Stomach (tissue), 9 donors: ENCODE measurements around the gene MSI2. TPM values are rescaled to one million over a fixed set of nuclear protein-coding genes. Genes with fewer than 3 reads are reported as not detected.

Source experiments
- DNase-seq, 2 donors: peaks; one replicate each; pipeline versions ENCODE4 v3.0.0 to v3.0.0-alpha.2; 2013 to 2019
- H3K27ac ChIP-seq, 5 donors: fragments of 200-600 bp in 4 of 5; sonication (generic) in 4 of 5; one replicate each; pipeline ENCODE4 v1.5.1; 2013 to 2019; ENCODE audit warnings: mild to moderate bottlenecking in 1 of 5, moderate library complexity in 1 of 5
- H3K27me3 ChIP-seq, 3 donors: fragments of 200-600 bp; sonication (generic); one replicate each; pipeline ENCODE4 v1.5.1; 2017 to 2019; ENCODE audit warnings: mixed run types in 1 of 3
- H3K36me3 ChIP-seq, 4 donors: fragments of 200-600 bp; sonication (generic); 1 replicate in 3 of 4; 2 replicates in 1 of 4; pipeline ENCODE4 v1.5.1; 2016 to 2019
- H3K4me1 ChIP-seq, 4 donors: fragments of 200-600 bp; sonication (generic); one replicate each; pipeline ENCODE4 v1.5.1; 2016 to 2019
- H3K4me3 ChIP-seq, 4 donors: fragments of 200-600 bp; sonication (generic) in 3 of 4; one replicate each; pipeline ENCODE4 v1.5.1; 2016 to 2019; ENCODE audit warnings: mild to moderate bottlenecking in 1 of 4
- H3K9me3 ChIP-seq, 4 donors: fragments of 200-600 bp; sonication (generic); one replicate each; pipeline ENCODE4 v1.5.1; 2016 to 2019
- CTCF ChIP-seq, 7 experiments: fragments of 450-650 bp in 4 of 7; fragments of 200-600 bp in 3 of 7; sonication (generic) in 3 of 7; IDR thresholded peaks; one replicate each; pipeline ENCODE4 v1.5.1; 2016 to 2019; ENCODE audit warnings: antibody characterized with exemption in 7 of 7, control low read depth in 2 of 7, mild to moderate bottlenecking in 1 of 7
- EP300 ChIP-seq: sonication (generic); formaldehyde crosslinking; IDR thresholded peaks from one replicate; pipeline ENCODE4 v1.6.1; 2017; ENCODE audit warnings: antibody characterized with exemption
- POLR2A ChIP-seq, 4 donors: fragments of 450-650 bp; IDR thresholded peaks; one replicate each; pipeline ENCODE4 v1.6.1; 2016; ENCODE audit warnings: antibody characterized with exemption in 4 of 4, control low read depth in 2 of 4, mild to moderate bottlenecking in 1 of 4, moderate library complexity in 1 of 4
- POLR2AphosphoS5 ChIP-seq, 3 donors: sonication (generic); formaldehyde crosslinking; IDR thresholded peaks; one replicate each; pipeline ENCODE4 v1.6.1; 2016; ENCODE audit warnings: antibody characterized with exemption in 3 of 3
- WGBS, 5 donors: extraction: QIAGEN DNeasy Blood & Tissue Kit in 3 of 5; methylation state at CpG; one replicate each; pipeline versions ENCODE4 v1.1.5 to v1.1.7; 2013 to 2018; 5-methylcytosine and 5-hydroxymethylcytosine counted together
- intact Hi-C: fragments of 100-400 bp; cut with DNase I; formaldehyde crosslinking; loops from one replicate; pipeline ENCODE4 v1.15.1; 2023; ENCODE audit warnings: low total_unique reads
- polyA plus RNA-seq, 3 donors: library from polyadenylated mRNA; stranded (reverse); fragments of 200-250 nt; gene quantifications; one replicate each; pipeline ENCODE4 v1.2.3, GENCODE V29; 2013
- total RNA-seq, 5 donors: library from RNA; depleted of rRNA; stranded (reverse); fragments of >200 nt; gene quantifications; one replicate each; pipeline versions ENCODE4 v1.1.0 to v1.2.3, GENCODE V29; 2014 to 2016
- donor health status: healthy with polysubstance abuse.
- donor health status: Bipolar disorder and iron deficiency.
- donor health status: healthy.

MSI2 gene
- total and polyA plus RNA-seq, 8 donors = 8.3 to 72.4 (median 22.9) TPM

DNA sequence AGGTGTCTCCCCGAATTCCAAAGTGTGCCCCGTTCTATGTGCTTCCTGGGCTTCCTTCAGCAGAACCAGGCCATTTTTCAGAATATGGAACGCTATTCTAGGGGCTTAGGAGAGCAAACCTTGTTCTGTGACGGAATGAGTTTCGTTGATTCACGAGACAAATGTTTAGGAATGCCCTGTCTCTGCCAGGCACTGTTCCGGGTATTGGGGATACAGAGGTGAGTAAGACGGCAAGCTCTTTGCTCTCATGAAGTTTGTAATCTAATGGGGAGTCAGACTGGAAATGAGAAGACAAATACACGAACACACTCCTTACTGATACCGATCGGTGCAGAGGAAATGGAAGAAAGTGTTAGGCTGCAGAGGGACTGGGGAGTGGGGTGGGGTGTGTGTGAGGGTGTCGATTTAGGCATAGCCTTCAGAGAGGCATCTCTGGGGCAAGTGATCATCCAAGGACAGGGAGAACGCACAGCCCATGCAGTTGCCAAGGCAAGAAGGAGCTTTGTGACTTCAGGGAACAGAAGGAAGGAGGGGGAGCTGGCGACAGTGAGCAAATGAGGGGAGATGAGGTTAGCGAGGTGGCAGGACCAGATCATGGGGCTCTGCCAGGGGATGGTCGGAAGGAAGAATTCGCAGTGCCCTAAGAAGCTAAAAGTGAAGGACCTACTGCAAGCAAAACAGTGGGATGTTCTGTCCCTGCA, 189.6 kb downstream of the MSI2 start:
- intact Hi-C loops = loop anchor here (10.0 kb wide), 1 partner anchor 191 kb away; the partner anchor contains the start of gene MSI2
- TF ChIP-seq CTCF (IDR thresholded peaks at IDR 0.05) = no peak
- TF ChIP-seq EP300 = no peak
- no peak for TF ChIP-seq POLR2A (IDR thresholded peaks at IDR 0.05)
- no peak for TF ChIP-seq POLR2AphosphoS5 (IDR thresholded peaks at IDR 0.05)
- Histone ChIP-seq H3K9me3 (no peaks in the 10 kb centered on the region), H3K4me3 (no peak overlapping the region), H3K36me3 (no peaks in the 10 kb centered on the region), H3K27ac (no peak overlapping the region), H3K27me3 (no peaks in the 10 kb centered on the region), H3K4me1 (peaks cover 15 to 39% (median 20%) of the 10 kb centered on the region in 4 donors)
- no peak for DNase-seq
- WGBS, 5 donors = 67 to 89% (median 75%) methylated on average over 17 of the region's 17 CpGs

DNA sequence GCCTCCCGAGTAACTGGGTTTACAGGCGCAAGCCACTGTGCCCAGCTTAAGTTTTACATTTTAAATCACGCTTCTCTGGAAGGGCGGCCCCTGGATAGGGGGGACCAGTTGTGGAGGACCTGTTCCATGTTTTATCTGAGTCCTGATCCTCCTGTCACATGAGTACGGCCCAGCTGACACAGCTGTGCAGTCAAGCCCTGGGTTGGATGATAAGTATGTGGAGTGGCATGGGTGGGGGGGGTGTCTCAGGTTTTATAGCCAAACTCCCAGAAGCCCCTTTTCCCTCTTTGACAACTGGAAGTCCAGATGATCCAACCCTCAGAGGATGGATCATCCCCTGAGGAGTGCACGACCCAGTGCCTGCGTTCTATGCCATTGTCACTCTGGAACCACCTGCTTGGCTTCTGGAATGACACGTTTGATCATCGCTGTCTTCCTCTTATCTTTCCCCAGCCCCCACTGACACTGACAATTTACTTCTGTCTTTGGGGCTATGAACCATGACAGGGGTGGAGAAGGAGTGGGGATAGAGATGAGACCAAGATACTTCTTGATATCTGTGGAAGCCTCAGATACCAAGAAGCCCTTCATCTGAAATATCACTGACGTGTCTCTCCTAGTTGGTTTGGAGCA, 191.2 kb downstream of the MSI2 start:
- peaks cover 7 to 31% (median 12%) of the 10 kb centered on the region in 4 donors for H3K4me1 ChIP-seq
- no peak for DNase-seq
- TF ChIP-seq EP300 = no peak
- no peak overlapping the region for H3K27ac ChIP-seq
- H3K9me3 ChIP-seq = no peaks in the 10 kb centered on the region
- no peaks in the 10 kb centered on the region for H3K36me3 ChIP-seq
- no peaks in the 10 kb centered on the region for H3K27me3 ChIP-seq
- intact Hi-C loops = loop anchor here (10.0 kb wide), 1 partner anchor 193 kb away; the partner anchor contains the start of gene MSI2
- 91 to 97% (median 94%) methylated on average over 10 of the region's 10 CpGs for WGBS, 5 donors
- no peak overlapping the region for H3K4me3 ChIP-seq

DNA sequence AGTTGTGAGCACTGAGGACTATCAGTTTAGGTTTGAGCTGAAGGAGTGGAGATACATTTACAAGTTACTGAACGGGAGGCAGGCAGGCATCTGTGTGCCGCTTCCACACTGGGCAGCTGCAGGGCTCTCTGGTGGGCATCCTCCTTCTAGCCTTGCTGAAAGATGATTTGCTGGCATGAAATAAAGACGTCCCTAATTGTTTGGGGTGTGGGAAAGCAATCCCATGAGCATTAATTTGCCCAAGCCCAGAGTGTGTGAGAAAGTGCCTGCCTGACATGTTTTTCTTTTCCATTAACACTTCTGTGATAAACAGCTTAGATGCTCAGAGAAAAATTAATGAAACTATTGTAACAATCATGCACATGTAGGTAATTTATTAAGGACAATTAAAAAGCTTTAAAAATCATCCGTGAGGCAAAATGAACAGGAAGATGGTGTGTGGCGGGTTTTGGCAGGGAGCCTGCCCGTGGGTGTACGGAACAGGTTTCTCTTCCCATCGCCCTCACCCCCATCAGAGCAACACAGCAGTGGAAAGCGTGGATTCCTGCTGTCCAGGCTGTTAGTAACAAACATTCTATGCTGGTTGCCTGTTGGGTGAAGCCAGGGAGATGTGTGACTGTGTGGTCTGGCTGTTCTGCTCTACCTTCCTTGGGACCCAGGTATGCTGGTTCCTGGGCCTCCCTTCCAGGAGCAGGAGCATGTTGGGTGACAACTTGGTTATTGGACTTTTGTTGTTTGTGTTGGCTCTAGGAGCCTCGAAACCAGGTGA, 191.9 kb downstream of the MSI2 start:
- no peak for DNase-seq
- intact Hi-C loops = loop anchor here (10.0 kb wide), 1 partner anchor 193 kb away; the partner anchor contains the start of gene MSI2
- Histone ChIP-seq H3K4me1 (peaks cover 0 to 24% (median 5%) of the 10 kb centered on the region in 4 donors), H3K4me3 (no peak overlapping the region), H3K36me3 (no peaks in the 10 kb centered on the region), H3K9me3 (no peaks in the 10 kb centered on the region), H3K27me3 (no peaks in the 10 kb centered on the region), H3K27ac (no peak overlapping the region)
- WGBS, 5 donors = 70 to 89% (median 81%) methylated on average over 10 of the region's 10 CpGs
- TF ChIP-seq CTCF (IDR thresholded peaks at IDR 0.05) (no peak), POLR2A (IDR thresholded peaks at IDR 0.05) (no peak), EP300 (no peak), POLR2AphosphoS5 (IDR thresholded peaks at IDR 0.05) (no peak)

DNA sequence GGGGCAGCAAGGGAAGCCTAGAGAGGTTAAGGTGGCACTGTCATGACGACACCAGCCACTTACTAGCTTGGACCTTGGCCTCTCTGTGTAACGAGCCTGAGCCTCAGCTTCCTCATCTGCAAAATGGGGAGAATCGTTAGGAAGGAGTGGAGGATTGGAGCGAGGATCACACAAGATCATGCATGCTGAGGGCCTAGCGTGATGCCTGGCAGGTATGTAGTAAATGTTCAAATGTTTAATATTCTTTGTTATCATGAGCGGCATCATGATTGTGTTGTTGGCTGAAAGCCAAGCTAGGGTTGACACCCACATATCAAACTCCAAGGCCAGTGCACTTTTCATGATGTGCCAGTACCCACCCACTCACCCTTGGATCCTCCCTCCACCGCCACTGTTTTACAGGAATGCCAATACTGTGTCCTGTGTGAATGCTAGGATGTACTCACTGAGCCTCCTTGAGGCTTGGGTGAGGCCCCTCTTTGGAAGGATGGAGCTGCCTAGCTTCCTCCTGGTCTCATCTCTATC, 192.5 kb downstream of the MSI2 start:
- 89 to 95% (median 91%) methylated on average over 7 of the region's 7 CpGs for WGBS, 5 donors
- Histone ChIP-seq H3K36me3 (no peaks in the 10 kb centered on the region), H3K4me1 (peaks cover 0 to 18% (median 0%) of the 10 kb centered on the region in 4 donors), H3K9me3 (no peaks in the 10 kb centered on the region), H3K4me3 (no peak overlapping the region), H3K27me3 (no peaks in the 10 kb centered on the region), H3K27ac (no peak overlapping the region)
- no peak for DNase-seq
- intact Hi-C loops = loop anchor here (10.0 kb wide), 1 partner anchor 194 kb away; the partner anchor contains the start of gene MSI2
- no peak for TF ChIP-seq POLR2AphosphoS5 (IDR thresholded peaks at IDR 0.05)
- no peak for TF ChIP-seq EP300
- TF ChIP-seq POLR2A (IDR thresholded peaks at IDR 0.05) = no peak
- no peak for TF ChIP-seq CTCF (IDR thresholded peaks at IDR 0.05)
